Activated CD8-positive, alpha-beta memory T cell treated with anti-CD3 and anti-CD28 coated beads, Interleukin-2, amount 50 U/mL, for 24 hours (primary cell): Measurements from ENCODE around the gene BDKRB2.
"Not testable (repeated sequence)": the region's sequence is repeated elsewhere in the genome, so short reads cannot be mapped to it uniquely, and the experiment has no call there.

Source experiments
- DNase-seq: peaks from one replicate; pipeline ENCODE4 v3.0.0-alpha.2; 2020; ENCODE audit errors: extremely low read depth

BDKRB2 gene

GRCh38 chr14:96224480-96225096 is 19.9 kb downstream of the BDKRB2 start:
- DNase-seq = no peak

- DNase-seq = no peak
These were observed 20.6 kb downstream of the BDKRB2 start for GRCh38 chr14:96225213-96225612.

GRCh38 chr14:96225745-96226151 is 21.1 kb downstream of the BDKRB2 start:
- no peak for DNase-seq

GRCh38 chr14:96227428-96227827 is 22.8 kb downstream of the BDKRB2 start:
- no peak for DNase-seq

- no peak for DNase-seq
These were observed 24.7 kb downstream of the BDKRB2 start for GRCh38 chr14:96229315-96229714.

GRCh38 chr14:96231056-96231455 is 26.4 kb downstream of the BDKRB2 start:
- no peak for DNase-seq

- no peak for DNase-seq
These were observed 27.0 kb downstream of the BDKRB2 start for GRCh38 chr14:96231526-96232130.

- DNase-seq = no peak
These were observed 27.9 kb downstream of the BDKRB2 start for GRCh38 chr14:96232506-96232905.

GRCh38 chr14:96233661-96234060 is 29.0 kb downstream of the BDKRB2 start:
- no peak for DNase-seq

GRCh38 chr14:96235426-96235825 is 30.8 kb downstream of the BDKRB2 start:
- no peak for DNase-seq

- DNase-seq = no peak
These were observed 33.0 kb downstream of the BDKRB2 start for GRCh38 chr14:96237641-96238040.

GRCh38 chr14:96238676-96239265 is 34.1 kb downstream of the BDKRB2 start:
- no peak for DNase-seq

GRCh38 chr14:96239711-96240141 is 35.1 kb downstream of the BDKRB2 start:
- no peak for DNase-seq

GRCh38 chr14:96240641-96241040 is 36.0 kb downstream of the BDKRB2 start:
- DNase-seq = no peak

- no peak for DNase-seq
These were observed 37.5 kb downstream of the BDKRB2 start for GRCh38 chr14:96242126-96242525.

GRCh38 chr14:96243785-96244184 is 39.1 kb downstream of the BDKRB2 start:
- no peak for DNase-seq

GRCh38 chr14:96245074-96245473 is 40.4 kb downstream of the BDKRB2 start:
- DNase-seq = not testable (repeated sequence)

- no peak for DNase-seq
These were observed 41.3 kb downstream of the BDKRB2 start for GRCh38 chr14:96245710-96246538.

GRCh38 chr14:96246539-96246847 is 41.9 kb downstream of the BDKRB2 start:
- DNase-seq = no peak

- DNase-seq = no peak
These were observed 42.4 kb downstream of the BDKRB2 start for GRCh38 chr14:96247031-96247430.

GRCh38 chr14:96249029-96249428 is 44.4 kb downstream of the BDKRB2 start:
- DNase-seq = no peak

- DNase-seq = no peak
These were observed 45.8 kb downstream of the BDKRB2 start for GRCh38 chr14:96250485-96250884.
